HEK293T (cell line): ENCODE measurements around the gene EFCAB6.

Source experiments
- CTCF ChIA-PET: fragments of 350-600 bp; formaldehyde crosslinking; extraction: SDS; loops from one replicate; lab custom pipeline; 2021; ENCODE audit warnings: antibody characterized with exemption, inconsistent platforms; lab: Yijun Ruan, JAX
- POLR2A ChIA-PET: fragments of 350-600 bp; formaldehyde crosslinking; extraction: SDS; loops from one replicate; lab custom pipeline; 2020; ENCODE audit warnings: antibody characterized with exemption, inconsistent platforms; lab: Yijun Ruan, JAX
- DNase-seq: peaks from one replicate; pipeline ENCODE4 v3.0.0; 2012; ENCODE audit warnings: mixed read lengths; ENCODE audit errors: extremely low spot score
- ARNT ChIP-seq: fragments of 450-650 bp; IDR thresholded peaks from 2 replicates; pipeline ENCODE4 v1.6.1; 2017; ENCODE audit warnings: mild to moderate bottlenecking
- BHLHE40 ChIP-seq: fragments of 450-650 bp; IDR thresholded peaks from 2 replicates; pipeline ENCODE4 v1.6.1; 2016; ENCODE audit warnings: mild to moderate bottlenecking, moderate library complexity, borderline replicate concordance
- CTBP1 ChIP-seq: fragments of 450-650 bp; IDR thresholded peaks from 2 replicates; pipeline ENCODE4 v1.6.1; 2016; ENCODE audit warnings: borderline replicate concordance
- ELF4 ChIP-seq: fragments of 450-650 bp; IDR thresholded peaks from 2 replicates; pipeline ENCODE4 v1.6.1; 2017; ENCODE audit warnings: antibody characterized with exemption
- FOXA1 ChIP-seq: fragments of 450-650 bp; IDR thresholded peaks from 2 replicates; pipeline ENCODE4 v1.6.1; 2016; ENCODE audit warnings: mild to moderate bottlenecking
- FOXK2 ChIP-seq: fragments of 450-650 bp; IDR thresholded peaks from 2 replicates; pipeline ENCODE4 v1.6.1; 2016; ENCODE audit warnings: mild to moderate bottlenecking
- FOXM1 ChIP-seq: fragments of 450-650 bp; IDR thresholded peaks from 2 replicates; pipeline ENCODE4 v1.6.1; 2017; ENCODE audit warnings: mild to moderate bottlenecking, borderline replicate concordance
- HDGF ChIP-seq: fragments of 450-650 bp; IDR thresholded peaks from 2 replicates; pipeline ENCODE4 v1.6.1; 2017; ENCODE audit warnings: antibody characterized with exemption, borderline replicate concordance
- L3MBTL2 ChIP-seq: fragments of 450-650 bp; conservative IDR thresholded peaks from 2 replicates; pipeline ENCODE4 v1.6.1; 2016; ENCODE audit warnings: mild to moderate bottlenecking
- LEF1 ChIP-seq: fragments of 450-650 bp; IDR thresholded peaks from 2 replicates; pipeline ENCODE4 v1.6.1; 2017; ENCODE audit warnings: mild to moderate bottlenecking, borderline replicate concordance
- NFRKB ChIP-seq: fragments of 450-650 bp; IDR thresholded peaks from 2 replicates; pipeline ENCODE4 v1.6.1; 2016; ENCODE audit warnings: mild to moderate bottlenecking, moderate library complexity
- PKNOX1 ChIP-seq: fragments of 450-650 bp; IDR thresholded peaks from 2 replicates; pipeline ENCODE4 v1.6.1; 2016
- SP1 ChIP-seq: fragments of 450-650 bp; IDR thresholded peaks from 2 replicates; pipeline ENCODE4 v1.6.1; 2017
- SUZ12 ChIP-seq: fragments of 450-650 bp; IDR thresholded peaks from 2 replicates; pipeline ENCODE4 v1.6.1; 2016; ENCODE audit warnings: mild to moderate bottlenecking
- TARDBP ChIP-seq: fragments of 450-650 bp; IDR thresholded peaks from 2 replicates; pipeline ENCODE4 v1.6.1; 2016
- ZNF384 ChIP-seq: fragments of 450-650 bp; IDR thresholded peaks from 2 replicates; pipeline ENCODE4 v1.6.1; 2016

The EFCAB6 gene

DNA sequence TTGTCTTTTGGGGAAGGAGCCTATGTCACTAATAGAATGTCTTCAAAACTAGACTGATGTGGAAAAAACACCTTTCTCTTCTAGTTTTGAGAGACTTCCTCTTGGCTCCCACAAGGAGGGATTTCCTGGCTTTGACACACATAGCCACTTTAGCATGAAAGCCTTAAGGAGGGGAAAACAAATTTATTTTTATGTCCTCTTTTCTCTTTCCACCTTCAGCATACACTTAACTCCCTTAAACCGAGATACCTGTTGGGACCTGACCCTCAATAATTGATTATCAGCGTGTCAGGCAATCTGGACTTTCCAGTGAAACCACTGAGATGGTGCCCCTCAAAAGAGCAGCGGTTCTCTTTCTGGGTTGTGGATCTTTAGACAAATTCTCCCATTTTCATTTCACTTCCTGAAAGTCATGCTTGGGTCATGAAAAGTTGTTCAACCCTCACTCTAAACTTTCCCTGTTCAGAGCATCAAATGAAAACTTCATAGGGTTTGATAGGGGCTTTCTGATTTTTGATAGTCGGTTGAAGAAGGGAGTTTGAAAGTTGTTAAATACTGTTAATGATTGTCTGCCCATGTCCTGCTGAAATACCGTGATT, 9.1 kb downstream of the EFCAB6 start:
- POLR2A ChIA-PET = no interaction called here
- no peak for TF ChIP-seq SP1
- no peak for TF ChIP-seq SUZ12
- no peak for TF ChIP-seq ZNF384
- TF ChIP-seq HDGF = no peak
- no peak for TF ChIP-seq FOXK2
- no peak for TF ChIP-seq L3MBTL2
- no peak for TF ChIP-seq PKNOX1
- TF ChIP-seq BHLHE40 = no peak
- CTCF ChIA-PET = no interaction called here
- DNase-seq = no peak

DNA sequence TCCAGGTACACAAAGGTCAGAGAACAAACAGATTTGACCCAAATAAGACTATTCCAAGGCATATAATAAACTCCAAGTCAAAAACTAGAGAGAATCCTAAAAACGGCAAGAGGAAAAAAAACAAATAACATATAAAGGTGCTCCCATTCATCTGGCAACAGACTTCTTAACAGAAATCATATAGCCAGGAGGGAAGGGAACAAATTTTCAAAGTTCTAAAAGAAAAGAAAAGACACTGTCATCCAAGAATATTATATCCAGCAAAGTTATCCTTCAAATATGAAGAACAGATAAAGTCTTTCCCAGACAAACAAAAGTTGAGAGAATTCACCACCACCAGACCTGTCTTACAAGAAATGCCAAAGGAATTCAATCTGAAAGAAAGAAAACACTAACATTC, 11.1 kb downstream of the EFCAB6 start:
- TF ChIP-seq CTBP1 = no peak
- no peak for TF ChIP-seq ARNT
- no peak for TF ChIP-seq FOXA1
- no peak for TF ChIP-seq FOXM1
- no peak for TF ChIP-seq L3MBTL2
- no peak for TF ChIP-seq BHLHE40
- no peak for TF ChIP-seq ZNF384
- TF ChIP-seq ELF4 = no peak
- no peak for TF ChIP-seq NFRKB
- TF ChIP-seq TARDBP = no peak
- DNase-seq = no peak
- ChIA-PET CTCF (no interaction called here), POLR2A (no interaction called here)

GRCh38 chr22:43798492-43798891, 13.6 kb downstream of the EFCAB6 start:
- POLR2A ChIA-PET = no interaction called here
- no peak for TF ChIP-seq CTBP1
- TF ChIP-seq ARNT = no peak
- TF ChIP-seq ZNF384 = no peak
- TF ChIP-seq FOXM1 = no peak
- no peak for TF ChIP-seq PKNOX1
- TF ChIP-seq LEF1 = no peak
- no peak for DNase-seq
- CTCF ChIA-PET = interaction anchor here (0.7 kb wide), 1 partner anchor 52 kb away, joined by 3 read pairs; no protein-coding TSS in a partner anchor

GRCh38 chr22:43796567-43796966, 15.5 kb downstream of the EFCAB6 start:
- ChIA-PET CTCF (no interaction called here), POLR2A (no interaction called here)
- TF ChIP-seq ZNF384 = no peak
- no peak for TF ChIP-seq CTBP1
- TF ChIP-seq BHLHE40 = no peak
- no peak for TF ChIP-seq LEF1
- TF ChIP-seq SUZ12 = no peak
- no peak for TF ChIP-seq ARNT
- TF ChIP-seq L3MBTL2 = no peak
- no peak for TF ChIP-seq NFRKB
- TF ChIP-seq FOXM1 = no peak
- no peak for TF ChIP-seq ELF4
- TF ChIP-seq FOXK2 = no peak
- no peak for TF ChIP-seq FOXA1
- no peak for TF ChIP-seq SP1
- no peak for TF ChIP-seq HDGF
- no peak for TF ChIP-seq PKNOX1
- no peak for TF ChIP-seq TARDBP
- DNase-seq = peak; percentile 33

GRCh38 chr22:43795320-43795719, 16.8 kb downstream of the EFCAB6 start:
- DNase-seq = no peak
- ChIA-PET POLR2A (no interaction called here), CTCF (no interaction called here)
- TF ChIP-seq HDGF = no peak

- ChIA-PET CTCF (interaction anchor here (1.0 to 1.2 kb wide), 2 partner anchors 10 to 834 kb away, joined by 3 read pairs; no protein-coding TSS in a partner anchor), POLR2A (no interaction called here)
- DNase-seq = no peak
- no peak for TF ChIP-seq PKNOX1
- TF ChIP-seq BHLHE40 = no peak
- TF ChIP-seq FOXM1 = no peak
- no peak for TF ChIP-seq HDGF
- TF ChIP-seq SP1 = no peak
These were observed 19.2 kb downstream of the EFCAB6 start for GRCh38 chr22:43792905-43793304.

DNA sequence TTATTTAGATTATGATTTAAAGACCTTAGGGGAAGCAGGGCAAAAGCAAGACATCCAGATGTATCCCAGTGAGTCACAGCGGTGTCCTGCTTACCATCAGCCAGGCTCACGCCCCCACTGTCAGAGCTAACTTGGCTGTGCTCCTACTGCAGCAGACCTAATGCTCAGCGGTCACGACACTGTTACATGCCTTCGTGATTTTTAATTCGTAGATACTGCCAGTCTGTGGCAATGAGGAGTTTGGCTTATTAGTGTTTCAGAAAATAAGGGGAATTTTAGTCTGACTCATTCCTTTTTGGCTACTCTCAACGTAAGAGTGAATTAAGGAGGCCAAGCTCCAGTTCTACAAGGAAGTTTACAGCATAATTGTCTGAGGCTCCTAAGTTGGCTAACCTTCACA, 22.7 kb downstream of the EFCAB6 start:
- ChIA-PET CTCF (no interaction called here), POLR2A (no interaction called here)
- TF ChIP-seq ARNT (no peak), CTBP1 (no peak), ELF4 (no peak), L3MBTL2 (no peak), SUZ12 (no peak), FOXA1 (no peak), FOXK2 (no peak), BHLHE40 (no peak), PKNOX1 (no peak), NFRKB (no peak)
- no peak for DNase-seq
